ENCODE results near the gene CTBP2.

CTBP2 gene

DNA sequence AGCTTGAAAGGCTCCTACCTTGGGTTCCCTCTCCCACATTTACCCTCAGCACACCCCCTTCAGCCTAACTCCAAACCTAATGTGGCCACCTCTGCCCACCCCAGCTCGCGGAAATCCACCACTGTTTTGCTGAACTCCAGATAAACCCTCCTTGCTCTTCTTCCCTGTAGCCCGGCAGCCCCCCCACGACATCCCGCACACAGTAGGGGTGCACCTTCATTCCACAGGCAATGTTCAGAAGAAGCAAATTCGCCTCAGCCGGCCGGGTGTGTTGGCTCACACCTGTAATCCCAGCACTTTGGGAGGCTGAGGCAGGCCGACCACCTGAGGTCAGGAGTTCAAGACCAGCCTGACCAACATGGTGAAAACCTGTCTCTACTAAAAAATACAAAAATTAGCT lies 17.4 kb downstream of the CTBP2 start:
- DNase-seq: no peak

DNA sequence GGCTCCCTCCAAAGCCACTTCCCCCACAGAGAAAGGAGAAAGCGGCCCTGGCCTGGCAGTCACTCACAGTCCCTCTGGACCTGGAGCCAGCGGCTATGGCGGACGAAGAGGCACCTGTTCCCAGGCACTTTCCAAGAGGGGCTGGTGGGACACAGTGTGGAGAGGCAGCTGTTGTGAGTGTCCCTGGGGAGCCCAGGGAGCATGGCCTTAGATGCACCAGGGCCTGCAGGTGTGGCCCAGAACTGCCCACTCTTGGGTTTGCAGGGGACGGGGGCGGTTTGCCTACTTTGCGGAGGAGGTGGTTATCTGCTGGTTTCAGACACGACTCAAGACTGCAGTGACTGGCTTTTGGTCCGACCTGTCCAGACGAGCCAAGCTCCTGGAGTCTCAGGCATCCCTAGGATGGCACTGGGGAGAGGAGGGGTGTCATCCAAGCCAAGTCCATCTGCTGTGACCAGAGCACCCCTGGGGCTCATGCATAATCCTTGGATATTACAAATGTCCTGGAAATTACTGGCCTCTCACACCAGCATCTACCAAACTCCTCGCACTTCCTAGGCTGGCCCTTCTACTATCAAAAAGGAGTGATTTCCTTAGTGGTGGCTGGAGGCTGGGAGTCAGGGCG lies 18.4 kb downstream of the CTBP2 start:
- DNase-seq: no peak

DNA sequence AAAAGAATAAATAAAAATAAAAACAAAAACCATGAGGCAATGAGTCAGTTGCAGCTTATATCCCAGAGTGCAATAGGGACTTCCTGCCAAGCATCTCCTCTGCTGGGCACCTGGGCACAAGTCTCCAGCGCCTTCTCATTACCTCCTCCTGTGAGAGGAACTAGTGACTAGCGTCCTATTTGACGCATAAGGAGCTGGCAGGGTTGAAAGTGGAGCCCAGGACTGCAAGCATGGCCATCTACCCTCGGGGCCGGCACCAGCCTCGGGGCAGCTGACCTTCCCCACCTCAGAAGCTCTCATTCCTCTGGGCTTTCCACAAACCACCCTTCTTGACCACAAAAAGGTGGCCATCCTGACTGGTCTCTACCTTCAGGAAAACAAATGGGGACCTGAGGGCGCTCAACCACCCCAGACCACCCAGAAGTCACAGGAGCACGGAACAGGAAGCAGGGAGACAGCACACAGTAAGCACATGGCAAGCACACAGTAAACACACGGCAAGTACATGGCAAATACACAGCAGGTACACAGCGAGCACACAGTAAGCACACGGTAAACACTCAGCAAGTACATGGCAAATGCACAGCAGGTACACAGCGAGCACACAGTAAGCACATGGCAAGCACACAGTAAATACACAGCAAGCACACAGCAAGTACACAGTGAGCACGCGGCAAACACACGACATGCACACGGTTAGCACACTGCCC lies 19.1 kb downstream of the CTBP2 start:
- no peak for DNase-seq

DNA sequence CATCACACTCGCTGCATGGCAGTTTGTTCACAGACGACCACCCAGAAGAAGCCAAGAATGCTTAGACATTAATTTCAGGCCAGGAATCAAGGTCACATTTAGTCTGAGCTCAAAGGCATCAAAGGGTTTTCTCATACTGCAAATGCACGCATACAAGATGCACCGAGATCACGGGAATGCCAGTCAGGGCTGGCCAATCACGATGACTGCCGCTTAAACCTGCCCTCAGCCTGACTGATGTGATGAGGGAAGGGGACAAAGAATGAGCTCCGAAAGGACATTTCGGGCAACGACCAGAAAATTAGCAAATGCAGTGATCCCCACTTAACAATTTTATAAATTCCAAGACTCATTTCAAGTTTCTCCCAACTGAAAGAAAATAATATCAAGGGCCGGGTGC lies 20.2 kb downstream of the CTBP2 start:
- no peak for DNase-seq

DNA sequence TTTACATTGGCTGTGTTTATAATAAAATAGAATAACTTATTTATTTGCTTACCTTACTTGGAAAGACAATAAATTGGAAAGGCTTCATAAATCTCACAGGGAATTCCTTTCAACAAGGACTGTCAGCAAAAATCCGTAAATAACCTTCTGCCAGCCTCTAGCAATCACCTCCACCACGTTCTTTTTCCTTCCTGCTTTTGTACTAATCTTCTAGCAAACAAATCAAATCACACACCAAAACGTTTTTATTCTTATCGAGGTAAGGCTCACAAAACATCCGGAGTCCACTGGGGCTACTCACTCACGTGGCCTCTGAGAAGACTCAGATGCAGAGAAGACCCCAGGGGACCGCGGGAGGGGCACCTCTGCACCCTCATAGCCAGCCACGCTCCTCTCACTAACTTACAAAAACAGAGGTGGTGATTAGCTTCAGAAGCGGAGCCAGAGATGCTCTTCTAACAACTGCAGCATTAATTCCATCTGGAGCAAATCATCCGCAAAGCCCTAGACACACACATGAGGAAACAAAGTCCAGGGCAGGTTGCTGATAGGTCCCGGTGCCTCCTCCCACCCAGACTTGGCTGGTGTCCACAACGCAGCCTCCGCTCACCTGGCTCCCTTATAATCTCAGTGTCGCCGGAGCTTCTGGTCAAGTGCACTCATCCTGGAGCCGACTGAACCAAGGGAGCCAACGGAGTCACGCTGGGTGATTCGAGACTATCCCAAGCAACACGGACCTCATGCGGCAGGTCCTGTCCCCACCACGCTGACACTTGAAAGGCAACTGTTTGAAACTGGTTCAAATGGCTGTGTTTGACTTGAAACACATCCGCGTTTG lies 22.5 kb downstream of the CTBP2 start:
- no peak for DNase-seq

DNA sequence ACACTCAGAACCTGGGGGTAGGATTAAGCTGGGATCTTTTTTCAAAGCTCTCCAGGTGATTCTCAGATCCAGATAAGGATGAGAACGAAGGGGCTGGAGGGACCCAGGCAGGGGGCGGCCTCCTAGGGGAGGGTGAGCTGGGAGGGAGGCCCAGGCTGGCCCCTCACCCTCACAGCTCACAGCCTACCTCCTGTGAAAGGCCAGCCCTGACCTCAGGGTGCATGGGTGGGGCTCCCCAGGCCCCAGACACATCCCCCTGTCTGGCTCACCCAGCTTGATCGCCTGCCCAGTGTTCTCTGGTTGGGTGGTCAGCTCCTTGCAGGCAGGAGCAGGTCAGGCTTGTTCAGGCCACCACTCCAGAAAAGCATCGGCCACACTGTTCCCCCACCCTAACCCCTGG lies 24.3 kb downstream of the CTBP2 start:
- no peak for DNase-seq

DNA sequence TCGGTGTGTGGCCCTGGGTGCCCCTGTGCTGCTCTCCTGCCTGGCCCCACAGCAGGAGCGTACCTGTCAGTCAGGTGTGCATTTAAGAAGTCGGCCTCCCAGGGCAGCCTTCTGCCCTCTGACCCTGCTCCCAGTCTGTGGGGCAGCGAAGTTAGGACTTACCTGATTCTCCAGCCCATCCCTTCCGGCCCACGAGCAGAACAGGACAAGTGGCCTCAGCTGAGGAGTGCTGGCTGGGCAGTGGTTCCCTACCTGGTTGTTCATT lies 24.7 kb downstream of the CTBP2 start:
- DNase-seq: no peak

DNA sequence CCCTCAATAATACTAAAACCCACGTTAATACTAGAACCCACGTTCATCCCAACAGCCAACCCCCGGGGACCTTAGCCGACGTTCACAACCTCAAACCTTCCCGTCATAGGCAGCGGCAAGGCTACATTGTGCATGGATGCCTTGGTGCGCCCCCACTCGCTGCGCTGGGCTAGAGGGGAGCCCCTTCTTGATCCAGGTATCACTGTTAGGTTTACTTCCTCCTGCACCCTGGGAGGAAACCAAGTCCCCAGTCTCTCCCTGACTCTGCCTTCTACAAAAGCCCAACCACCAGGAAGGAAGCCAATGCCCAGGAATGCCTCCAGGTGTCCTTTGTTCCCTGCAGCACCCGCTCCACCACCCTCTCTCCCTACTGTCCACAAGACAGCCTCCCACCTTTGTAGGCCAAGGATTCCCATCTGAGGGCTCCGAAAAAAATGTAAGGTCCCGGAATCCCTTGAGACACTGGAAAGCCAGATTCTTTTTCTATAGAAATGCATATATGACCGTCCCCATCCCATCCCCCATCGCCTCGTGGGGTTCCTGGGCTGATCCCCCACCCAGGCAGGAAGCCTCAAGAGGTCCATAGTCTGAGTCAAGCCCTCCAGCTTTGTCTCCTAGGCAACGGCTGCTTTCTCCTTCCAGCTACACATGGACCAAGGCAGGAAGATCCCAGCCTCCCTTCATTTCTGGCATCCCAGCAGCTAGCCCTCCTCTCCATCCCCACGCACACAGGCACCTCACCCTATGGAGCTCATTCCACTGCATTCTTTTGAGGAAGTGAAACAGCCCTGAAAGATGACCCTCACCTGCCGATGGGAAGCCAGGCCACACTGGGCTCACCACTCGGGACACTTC lies 25.2 kb downstream of the CTBP2 start:
- no peak for DNase-seq

DNA sequence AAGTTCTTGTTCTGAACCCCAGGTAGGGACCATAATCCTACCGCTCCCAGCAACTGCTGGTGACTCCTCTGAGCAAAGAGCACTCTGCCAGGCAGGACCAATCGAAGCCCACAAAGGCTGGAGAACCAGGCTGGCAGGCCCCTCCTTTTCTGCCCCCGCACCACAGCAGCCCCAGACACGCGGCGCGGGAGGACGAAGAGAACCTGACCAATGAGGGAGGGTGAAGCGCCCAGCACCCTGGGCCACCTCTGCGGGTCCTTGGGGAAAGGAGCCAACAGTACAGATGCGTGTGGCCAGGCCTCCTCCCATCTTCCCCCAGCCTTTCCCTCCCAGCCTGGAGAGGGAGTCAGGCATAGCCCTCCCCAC lies 25.9 kb downstream of the CTBP2 start:
- no peak for DNase-seq

DNA sequence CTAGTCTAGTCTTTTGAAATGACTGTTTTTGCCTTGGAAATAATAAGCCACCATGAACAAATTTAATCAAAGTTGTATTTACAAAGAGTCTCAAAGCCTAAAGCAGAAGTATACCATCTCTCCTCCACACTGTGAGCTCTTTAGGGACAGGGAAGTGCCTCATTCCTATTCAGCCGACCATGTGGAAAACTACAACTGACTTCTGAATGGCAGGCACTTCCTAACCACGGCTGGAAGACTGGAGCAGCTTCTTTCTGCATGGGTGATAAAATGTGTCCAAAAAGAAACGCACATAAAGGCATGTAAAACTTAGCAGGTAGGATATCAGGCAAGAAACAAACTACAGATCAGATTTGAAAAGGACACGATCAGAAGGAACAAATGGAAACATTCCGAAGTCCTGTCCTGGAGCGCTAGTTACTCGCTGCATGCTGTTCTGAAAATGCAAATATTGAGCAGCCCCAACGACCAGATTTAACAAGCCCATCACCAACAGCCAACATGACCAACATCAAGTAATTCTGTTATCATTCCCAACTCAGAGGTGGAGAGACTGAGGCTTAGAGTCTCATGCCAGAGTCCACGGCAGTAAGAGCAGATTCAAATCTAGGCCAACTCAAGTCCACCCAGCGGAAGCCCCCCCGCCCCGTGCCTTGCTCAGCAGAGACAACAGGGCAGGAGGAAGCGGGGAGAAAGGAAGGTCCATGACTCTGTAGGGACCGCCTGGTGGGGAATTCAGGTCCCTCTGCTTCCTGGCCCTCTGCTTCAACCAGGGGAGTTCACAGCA lies 26.5 kb downstream of the CTBP2 start:
- DNase-seq: no peak

DNA sequence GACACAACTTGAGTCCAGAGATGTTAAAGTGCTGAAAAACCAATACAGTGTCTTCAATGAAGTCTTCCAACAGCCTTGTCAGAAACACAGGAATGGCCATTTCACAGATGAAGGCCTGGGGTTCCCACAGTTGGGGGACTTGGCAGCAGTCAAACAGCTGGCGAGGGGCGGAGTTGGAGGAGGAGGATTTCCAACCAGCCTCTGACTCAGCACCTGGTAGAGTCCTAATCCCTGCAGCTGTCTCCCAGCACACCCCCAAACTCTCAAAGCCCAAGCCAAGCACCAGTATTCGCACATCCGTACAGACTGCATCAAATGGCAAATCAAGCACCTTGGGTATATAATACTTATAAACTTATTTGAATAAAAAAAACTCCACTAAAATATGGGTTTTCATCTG lies 28.0 kb downstream of the CTBP2 start:
- no peak for DNase-seq

DNA sequence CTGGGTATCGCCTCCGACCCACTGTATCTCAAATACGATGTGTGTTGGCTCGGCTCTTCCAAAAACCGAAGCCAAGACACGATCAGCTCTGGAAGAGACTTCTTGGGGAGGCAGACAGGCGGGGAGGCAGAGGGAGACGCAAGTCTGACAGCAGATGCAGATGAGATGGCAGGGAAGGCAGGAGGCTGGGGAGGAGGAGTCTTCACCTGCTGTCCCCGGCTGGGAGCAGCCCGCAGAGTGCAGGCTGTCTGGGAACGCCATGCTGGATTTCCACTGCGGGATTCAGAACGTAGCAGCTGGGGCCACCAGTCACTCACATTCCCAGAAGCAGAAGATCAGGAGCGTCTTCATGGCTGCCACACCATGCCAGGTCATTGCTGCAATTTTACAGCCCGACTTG lies 29.4 kb downstream of the CTBP2 start:
- DNase-seq: no peak

DNA sequence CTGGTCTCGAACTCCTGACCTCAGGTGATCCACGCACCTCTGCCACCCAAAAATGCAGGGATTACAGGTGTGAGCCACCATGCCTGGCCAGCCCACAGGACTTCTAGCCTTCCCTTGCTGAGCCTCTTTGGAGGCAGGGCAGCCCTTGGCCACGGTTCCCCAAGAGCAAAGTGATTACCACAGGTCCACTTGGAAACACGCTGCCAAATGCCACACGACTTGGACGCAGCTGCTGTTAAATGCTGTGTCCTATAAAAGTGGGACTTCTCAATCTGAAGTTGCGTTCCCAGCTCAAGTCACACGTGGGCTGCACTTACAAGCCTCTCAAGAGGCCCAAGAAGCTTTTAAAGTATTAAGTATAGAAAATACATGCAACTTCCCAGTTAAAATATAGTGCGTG lies 30.1 kb downstream of the CTBP2 start:
- no peak for DNase-seq

DNA sequence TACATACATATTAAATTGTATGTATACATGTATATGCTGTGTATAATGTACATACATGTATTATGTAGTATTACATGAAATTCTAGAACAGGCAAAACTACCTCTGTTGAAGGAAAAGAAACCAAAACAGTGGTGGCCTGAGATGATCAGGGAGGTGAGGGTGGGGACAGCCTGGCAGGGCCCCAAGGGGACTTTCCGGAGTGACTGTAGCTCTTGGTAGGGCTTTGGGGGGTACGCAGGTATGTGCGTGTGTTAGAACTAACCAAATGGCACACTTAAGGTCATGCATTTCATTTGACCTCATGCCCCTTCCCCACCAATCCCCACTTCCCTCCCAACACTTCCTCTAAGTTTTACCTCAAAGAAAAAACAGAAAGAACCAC lies 31.3 kb downstream of the CTBP2 start:
- no peak for DNase-seq

DNA sequence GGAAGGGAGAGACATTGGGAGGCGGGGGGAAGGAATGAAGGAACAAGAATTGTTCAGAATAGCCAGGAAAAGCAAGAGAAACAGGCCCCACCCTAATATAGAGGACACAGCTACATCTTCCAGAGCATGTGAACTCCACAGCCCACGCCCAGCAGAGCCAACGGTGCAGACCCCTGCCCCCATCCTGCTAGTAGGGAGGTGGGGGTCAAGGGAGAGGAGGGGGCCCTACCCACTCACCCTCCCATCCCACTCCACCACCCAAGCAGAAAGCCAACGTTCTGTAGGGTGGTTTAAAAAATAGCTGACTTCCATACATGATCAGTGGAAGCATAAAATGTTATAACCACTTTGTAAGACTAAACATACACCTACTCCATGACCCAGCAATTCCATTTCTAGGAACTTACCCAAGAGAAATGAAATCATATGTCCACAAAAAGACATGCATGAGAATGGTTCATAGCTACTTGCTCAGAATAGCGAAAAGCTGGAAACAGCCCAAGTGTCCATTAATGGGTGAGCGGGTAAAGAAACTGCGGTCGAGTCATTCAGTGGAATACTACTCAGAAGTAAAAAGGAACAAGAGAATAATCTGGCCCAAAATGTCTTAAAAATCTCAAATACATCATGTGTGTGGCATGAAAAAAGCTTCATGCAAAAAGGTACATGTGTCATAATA lies 31.8 kb downstream of the CTBP2 start:
- DNase-seq: no peak

DNA sequence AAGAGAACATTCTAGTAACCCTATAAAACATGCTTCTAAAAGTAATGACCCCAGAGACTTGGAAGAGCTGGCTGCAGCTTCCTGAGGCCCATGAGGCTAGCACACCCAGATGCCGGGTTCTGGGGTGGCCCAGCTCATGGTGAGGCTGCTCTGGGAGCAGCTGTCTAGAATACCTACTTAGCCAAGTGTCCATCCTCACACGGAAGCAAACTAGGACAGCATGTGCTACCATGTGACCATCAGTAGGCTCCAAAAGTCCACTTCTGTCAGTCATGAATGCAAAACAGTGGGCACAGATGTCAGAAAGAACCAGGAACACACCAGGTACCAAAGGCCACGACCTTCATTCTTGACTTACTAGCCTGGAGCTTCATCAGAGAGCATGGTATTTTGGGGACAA lies 32.4 kb downstream of the CTBP2 start:
- no peak for DNase-seq

DNA sequence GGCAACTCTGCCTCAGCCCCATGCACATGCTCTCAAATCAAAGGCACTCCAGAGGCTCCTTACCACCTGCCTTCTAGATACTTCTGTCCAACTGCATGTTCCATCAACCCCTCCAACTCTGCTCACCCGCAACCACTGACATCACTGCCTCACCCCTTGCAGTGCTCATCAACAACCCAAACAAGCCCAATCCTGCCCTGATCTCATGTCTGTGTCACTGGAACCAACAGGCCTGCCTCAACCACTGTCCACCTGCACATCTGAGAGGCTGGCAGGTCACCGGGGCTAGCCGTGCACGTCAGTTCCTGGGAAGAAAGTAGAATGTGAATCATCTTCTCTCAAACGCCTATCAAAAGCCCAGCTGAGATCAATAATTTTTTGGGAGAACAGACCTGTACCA lies 33.3 kb downstream of the CTBP2 start:
- DNase-seq: no peak

DNA sequence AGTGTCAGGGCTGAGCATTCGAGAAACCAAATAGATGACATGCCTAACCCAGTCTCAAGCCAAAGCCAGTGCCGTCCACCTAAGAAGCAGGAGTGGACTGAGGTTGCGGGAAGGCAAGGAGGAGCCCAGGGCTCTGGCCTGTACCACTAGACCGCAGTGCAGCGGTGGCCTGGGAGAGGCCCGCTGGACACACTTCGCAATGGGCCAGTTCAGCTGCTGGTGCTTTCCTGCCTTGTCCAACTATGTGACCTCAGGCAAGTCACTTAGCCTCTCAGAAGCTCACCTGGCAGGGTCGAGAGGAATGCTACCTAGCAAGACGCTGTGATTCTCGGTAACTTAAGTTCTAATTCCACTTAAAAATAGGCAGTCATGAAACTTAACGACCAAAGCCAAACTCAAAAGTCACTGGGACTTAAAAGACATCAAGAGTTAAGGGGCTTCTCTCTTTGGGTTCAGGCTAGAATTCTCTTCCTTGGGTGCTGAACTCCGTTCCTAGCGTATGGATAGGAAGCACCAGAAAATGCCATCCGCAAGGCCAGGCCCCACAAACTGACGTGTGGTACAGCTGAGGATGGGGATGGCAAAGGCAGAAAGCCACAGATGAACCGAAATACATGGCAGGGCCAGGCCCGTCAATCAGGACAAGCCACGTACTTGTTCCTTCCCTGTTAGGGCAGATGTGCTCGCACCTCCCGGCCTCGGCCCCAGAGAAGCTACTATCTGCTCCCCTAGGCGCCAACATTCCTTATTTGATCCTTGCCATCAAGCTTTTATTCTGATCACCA lies 34.2 kb downstream of the CTBP2 start:
- no peak for DNase-seq

DNA sequence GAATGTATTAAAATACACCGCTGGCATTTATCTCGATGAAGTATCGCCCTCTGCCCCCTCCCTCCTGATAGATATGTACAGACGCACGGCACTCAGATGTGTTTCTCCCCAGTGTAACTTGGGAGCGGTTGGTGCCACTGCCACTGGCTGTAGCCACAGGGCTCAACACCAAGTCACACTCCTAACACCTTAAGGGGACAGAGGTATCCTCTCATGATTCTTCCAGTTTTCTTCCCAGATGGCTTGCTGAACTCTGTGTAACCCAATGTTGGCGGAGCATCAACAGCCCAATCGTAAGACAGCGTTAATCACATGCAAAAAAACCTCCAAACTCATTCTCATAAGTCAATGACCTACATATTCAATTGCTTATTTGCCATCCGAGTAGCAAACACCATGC lies 35.5 kb downstream of the CTBP2 start:
- no peak for DNase-seq

DNA sequence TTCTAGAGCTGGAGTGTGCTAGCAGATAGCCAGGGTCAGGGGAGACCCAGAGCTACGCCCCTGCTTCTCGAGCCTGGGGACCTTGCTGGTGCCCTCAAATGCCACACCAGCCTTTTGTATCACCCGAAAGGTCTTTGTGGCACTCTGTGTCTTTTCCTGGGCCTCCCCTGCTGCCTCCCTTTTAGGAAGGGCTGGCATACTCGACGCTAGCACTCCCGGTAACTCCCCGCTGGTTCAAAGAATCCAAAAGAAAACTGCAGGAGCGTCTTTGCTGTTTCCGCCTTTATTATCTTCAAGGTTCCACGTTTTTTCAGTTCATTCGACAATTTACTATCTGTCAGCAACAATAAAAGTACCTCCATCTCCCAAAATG lies 36.3 kb downstream of the CTBP2 start:
- no peak for DNase-seq

DNA sequence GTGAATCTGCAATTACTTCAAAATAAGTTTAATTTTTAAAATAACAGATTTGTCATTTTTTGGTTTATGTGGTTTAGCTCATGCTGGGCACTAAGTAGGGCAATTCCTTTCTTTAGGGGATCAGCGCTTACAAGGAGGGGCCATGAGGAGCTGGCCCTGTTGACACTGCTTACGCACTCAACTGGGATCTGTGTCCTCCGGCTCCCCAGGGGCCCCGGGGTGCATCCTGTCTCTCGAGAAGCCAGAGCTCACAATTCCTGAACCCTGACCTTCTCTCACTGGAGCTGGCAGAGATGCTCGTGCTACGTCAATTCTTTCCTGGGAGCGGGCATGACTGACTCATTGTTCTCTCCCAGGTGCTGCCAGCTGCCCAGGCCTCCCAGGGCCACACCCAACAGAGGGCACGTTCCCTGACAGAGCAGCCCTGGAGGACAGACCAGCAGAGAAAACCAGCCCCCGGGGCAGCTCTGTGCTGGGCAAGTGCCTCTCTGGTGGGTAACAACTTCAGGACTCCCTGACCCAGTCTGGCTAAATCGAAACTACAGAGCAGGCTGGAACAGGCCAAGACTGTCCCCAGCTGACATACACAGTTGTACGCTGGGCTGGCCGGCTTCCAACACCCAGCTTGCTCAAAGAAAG lies 36.8 kb downstream of the CTBP2 start:
- DNase-seq: no peak

Data from KG1 (cell line).